ENCODE results near the gene AGMO. TPM values are rescaled to one million over a fixed set of nuclear protein-coding genes. Genes with fewer than 3 reads are reported as not detected.

AGMO gene
- polyA plus RNA-seq, 1 donor (not counting 4 experiments of a cell fraction or from before 2014, with no cell fraction given), result not detected

- Histone ChIP-seq H3K27ac (ENCODE audit: control insufficient read depth, insufficient read depth, low read length) (no peak overlapping the region), H3K27me3 (ENCODE audit: control insufficient read depth, extremely low read depth, insufficient read depth, low read length) (no peaks in the 10 kb centered on the region), H3K9me1 (ENCODE audit: control insufficient read depth, extremely low read depth, insufficient read depth, low read length) (no peaks in the 10 kb centered on the region), H3K9ac (ENCODE audit: control insufficient read depth, extremely low read depth, insufficient read depth, low read length) (no peak overlapping the region), H2AFZ (ENCODE audit: control insufficient read depth, low read length) (no peak overlapping the region), H3K9me3 (ENCODE audit: control insufficient read depth, low read depth, low read length) (no peaks in the 10 kb centered on the region), H3K4me2 (ENCODE audit: control insufficient read depth, extremely low read depth, insufficient read depth, low read depth, low read length) (no peak overlapping the region), H3K4me1 (ENCODE audit: control insufficient read depth, extremely low read depth, insufficient read depth, low read length) (peaks cover 6% of the 10 kb centered on the region), H3K79me2 (ENCODE audit: control insufficient read depth, insufficient read depth, low read length) (no peaks in the 10 kb centered on the region), H3K36me3 (ENCODE audit: control insufficient read depth in 2 of 2, extremely low read depth in 1 of 2, insufficient read depth in 2 of 2, low read length in 2 of 2) (no peaks in the 10 kb centered on the region), H3K4me3 (ENCODE audit: control insufficient read depth in 2 of 3, extremely low read depth in 1 of 3, insufficient read depth in 2 of 3, low read depth in 1 of 3, low read length in 3 of 3) (no peak overlapping the region), H4K20me1 (ENCODE audit: control insufficient read depth, extremely low read depth, insufficient read depth, low read length) (no peaks in the 10 kb centered on the region)
- TF ChIP-seq CTCF (optimal IDR thresholded peaks at IDR 0.05 in 1 of 3, IDR thresholded peaks at IDR 0.05 in 1 of 3, conservative IDR thresholded peaks at IDR 0.05 in 1 of 3; ENCODE audit: extremely low read depth in 1 of 3, insufficient read depth in 2 of 3, low read length in 3 of 3) (no peak), EZH2 (IDR thresholded peaks at IDR 0.05; ENCODE audit: low read length) (no peak)
- FAIRE-seq (no peak), DNase-seq (ENCODE audit: low read depth, low spot score) (no peak)
- dilution Hi-C loops (cut with MboI; ENCODE audit: extremely low pct_ligation_motif_present, low sequenced_read_pairs), result no loop called here
These were observed 364.5 kb downstream of the AGMO start for GRCh38 chr7:15197042-15197977.

GRCh38 chr7:15178065-15178464 lies 383.8 kb downstream of the AGMO start:
- no peaks in the 10 kb centered on the region for H3K79me2 ChIP-seq (ENCODE audit: control insufficient read depth, insufficient read depth, low read length)
- TF ChIP-seq EZH2 (IDR thresholded peaks at IDR 0.05; ENCODE audit: low read length) (no peak), CTCF (optimal IDR thresholded peaks at IDR 0.05 in 1 of 3, IDR thresholded peaks at IDR 0.05 in 1 of 3, conservative IDR thresholded peaks at IDR 0.05 in 1 of 3; ENCODE audit: extremely low read depth in 1 of 3, insufficient read depth in 2 of 3, low read length in 3 of 3) (no peak)
- no peaks in the 10 kb centered on the region for H3K9me1 ChIP-seq (ENCODE audit: control insufficient read depth, extremely low read depth, insufficient read depth, low read length)
- DNase-seq (ENCODE audit: low read depth, low spot score) (no peak), FAIRE-seq (no peak)
- H3K27ac ChIP-seq (ENCODE audit: control insufficient read depth, insufficient read depth, low read length), result no peak overlapping the region
- dilution Hi-C loops (cut with MboI; ENCODE audit: extremely low pct_ligation_motif_present, low sequenced_read_pairs), result no loop called here
- H3K36me3 ChIP-seq (ENCODE audit: control insufficient read depth in 2 of 2, extremely low read depth in 1 of 2, insufficient read depth in 2 of 2, low read length in 2 of 2), result no peaks in the 10 kb centered on the region
- H4K20me1 ChIP-seq (ENCODE audit: control insufficient read depth, extremely low read depth, insufficient read depth, low read length), result no peaks in the 10 kb centered on the region
- no peaks in the 10 kb centered on the region for H3K9me3 ChIP-seq (ENCODE audit: control insufficient read depth, low read depth, low read length)
- no peak overlapping the region for H3K4me3 ChIP-seq (ENCODE audit: control insufficient read depth in 2 of 3, extremely low read depth in 1 of 3, insufficient read depth in 2 of 3, low read depth in 1 of 3, low read length in 3 of 3)
- H3K27me3 ChIP-seq (ENCODE audit: control insufficient read depth, extremely low read depth, insufficient read depth, low read length), result no peaks in the 10 kb centered on the region
- no peak overlapping the region for H2AFZ ChIP-seq (ENCODE audit: control insufficient read depth, low read length)
- H3K4me2 ChIP-seq (ENCODE audit: control insufficient read depth, extremely low read depth, insufficient read depth, low read depth, low read length), result no peak overlapping the region
- H3K9ac ChIP-seq (ENCODE audit: control insufficient read depth, extremely low read depth, insufficient read depth, low read length), result no peak overlapping the region
- no peaks in the 10 kb centered on the region for H3K4me1 ChIP-seq (ENCODE audit: control insufficient read depth, extremely low read depth, insufficient read depth, low read length)

All from keratinocyte (primary cell).